HFF-Myc (cell line): ENCODE data around the gene SLC18A2.
A peak's percentile ranks its signal among the peaks of the same experiment; 100 is the strongest.

Experiments
- DNase-seq: peaks from one replicate; pipeline ENCODE4 v3.0.0-alpha.2; 2011; ENCODE audit warnings: low read depth; ENCODE audit errors: extremely low read depth
- H3K4me3 ChIP-seq: replicated peaks from 2 replicates; pipeline ENCODE4 v1.5.1; 2011; ENCODE audit warnings: low read depth, mild to moderate bottlenecking, control low read depth, low read length
- TF ChIP-seq, protein P1 (sequence below): IDR thresholded peaks from 2 replicates; pipeline ENCODE4 v1.5.1; 2012; ENCODE audit warnings: mild to moderate bottlenecking, low read depth, low read length, control low read depth; ENCODE audit errors: missing control alignments

Gene SLC18A2

DNA sequence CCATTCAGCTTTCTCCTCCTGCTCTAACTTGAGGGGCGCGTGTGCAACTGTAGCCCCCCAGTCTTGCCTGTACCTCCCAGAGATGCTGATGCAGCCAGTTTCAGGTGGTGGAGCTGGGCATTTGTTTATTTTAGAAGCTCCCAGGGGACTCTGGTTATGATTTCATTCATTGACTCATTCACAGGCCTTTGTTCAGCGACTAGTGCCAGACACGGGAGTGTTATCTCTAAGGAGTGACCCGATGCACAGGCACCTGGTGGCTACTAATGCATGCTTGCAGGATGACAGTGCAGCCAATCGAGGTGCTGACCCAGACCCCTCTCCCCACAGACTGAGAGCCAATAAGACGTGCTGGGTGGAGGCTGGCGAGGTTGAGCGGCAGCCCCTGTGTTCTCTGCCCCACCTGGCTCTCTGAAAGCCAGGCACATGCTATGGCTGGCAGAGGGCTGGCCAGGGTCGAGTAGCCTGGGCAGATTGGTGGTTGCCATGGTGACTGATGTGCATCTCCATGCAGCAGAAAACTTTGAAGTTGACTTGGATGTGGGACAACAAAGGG, 19.7 kb upstream of the SLC18A2 start:
- no peak for DNase-seq
- no peak overlapping the region for H3K4me3 ChIP-seq
- TF ChIP-seq, protein P1, sequence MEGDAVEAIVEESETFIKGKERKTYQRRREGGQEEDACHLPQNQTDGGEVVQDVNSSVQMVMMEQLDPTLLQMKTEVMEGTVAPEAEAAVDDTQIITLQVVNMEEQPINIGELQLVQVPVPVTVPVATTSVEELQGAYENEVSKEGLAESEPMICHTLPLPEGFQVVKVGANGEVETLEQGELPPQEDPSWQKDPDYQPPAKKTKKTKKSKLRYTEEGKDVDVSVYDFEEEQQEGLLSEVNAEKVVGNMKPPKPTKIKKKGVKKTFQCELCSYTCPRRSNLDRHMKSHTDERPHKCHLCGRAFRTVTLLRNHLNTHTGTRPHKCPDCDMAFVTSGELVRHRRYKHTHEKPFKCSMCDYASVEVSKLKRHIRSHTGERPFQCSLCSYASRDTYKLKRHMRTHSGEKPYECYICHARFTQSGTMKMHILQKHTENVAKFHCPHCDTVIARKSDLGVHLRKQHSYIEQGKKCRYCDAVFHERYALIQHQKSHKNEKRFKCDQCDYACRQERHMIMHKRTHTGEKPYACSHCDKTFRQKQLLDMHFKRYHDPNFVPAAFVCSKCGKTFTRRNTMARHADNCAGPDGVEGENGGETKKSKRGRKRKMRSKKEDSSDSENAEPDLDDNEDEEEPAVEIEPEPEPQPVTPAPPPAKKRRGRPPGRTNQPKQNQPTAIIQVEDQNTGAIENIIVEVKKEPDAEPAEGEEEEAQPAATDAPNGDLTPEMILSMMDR: no peak

DNA sequence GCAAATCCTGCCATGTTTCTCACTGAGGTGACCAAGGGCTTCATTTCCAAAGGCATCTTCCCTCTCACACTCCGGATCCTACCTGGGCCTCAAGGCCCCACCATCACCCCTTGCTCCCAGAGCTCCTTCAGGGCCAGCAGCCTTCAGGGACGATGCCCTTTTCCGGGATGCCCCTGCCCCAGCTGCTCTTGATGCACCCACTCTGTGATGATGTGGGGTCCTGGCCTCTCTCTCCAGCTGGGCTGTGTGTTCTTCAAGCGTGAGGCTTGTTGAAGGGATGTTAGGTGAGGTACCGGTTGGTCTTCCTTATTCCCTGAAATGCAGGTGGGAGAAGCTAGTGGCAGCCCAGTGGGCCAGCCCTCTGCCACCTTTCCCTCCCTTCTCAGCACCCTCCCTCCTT, 18.4 kb upstream of the SLC18A2 start:
- no peak for DNase-seq
- TF ChIP-seq, protein P1: no peak
- no peak overlapping the region for H3K4me3 ChIP-seq

- TF ChIP-seq, protein P1: no peak
- no peak overlapping the region for H3K4me3 ChIP-seq
- DNase-seq: no peak
Observed at GRCh38 chr10:117222976-117223692, 17.8 kb upstream of the SLC18A2 start.

- DNase-seq: no peak
- no peak overlapping the region for H3K4me3 ChIP-seq
- TF ChIP-seq, protein P1: no peak
Observed at GRCh38 chr10:117223693-117224430, 17.1 kb upstream of the SLC18A2 start.

GRCh38 chr10:117224881-117225280, 16.0 kb upstream of the SLC18A2 start:
- no peak for DNase-seq
- no peak overlapping the region for H3K4me3 ChIP-seq
- TF ChIP-seq, protein P1: no peak

DNA sequence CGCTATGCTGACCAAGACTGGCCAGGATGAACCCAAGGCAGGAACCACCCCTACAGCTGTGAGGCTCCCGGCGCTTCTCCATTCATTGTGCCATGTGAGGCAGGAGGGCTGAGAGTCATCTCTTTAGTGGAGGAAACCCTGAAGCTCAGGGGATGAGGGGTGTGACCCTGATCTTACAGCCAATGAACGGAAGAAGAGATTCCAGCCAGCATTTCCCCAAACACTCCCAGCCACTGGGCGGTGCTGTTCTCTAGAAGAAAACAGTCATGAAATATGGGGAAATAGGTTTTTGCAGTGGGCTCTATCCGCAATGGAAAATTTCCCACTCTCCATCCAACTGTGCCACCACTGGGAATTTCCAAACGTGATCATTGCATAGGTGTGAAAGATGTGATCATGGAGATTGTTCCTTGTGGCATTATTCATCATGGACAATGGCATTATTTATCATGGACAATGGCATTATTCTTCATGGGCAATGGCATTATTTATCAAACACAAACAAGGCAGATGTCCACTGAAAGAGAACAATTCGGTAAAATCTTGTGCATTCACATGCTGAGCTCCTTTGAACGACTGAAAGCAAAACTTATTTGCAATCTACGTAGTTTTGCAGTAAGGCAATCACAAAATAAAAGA, 14.0 kb upstream of the SLC18A2 start:
- no peak for DNase-seq
- TF ChIP-seq, protein P1: peak; percentile 87
- no peak overlapping the region for H3K4me3 ChIP-seq
